Activated CD8-positive, alpha-beta memory T cell treated with anti-CD3 and anti-CD28 coated beads, Interleukin-2, amount 50 U/mL, for 24 hours (primary cell): ENCODE results near the gene SPHK1.

Experiments used
- DNase-seq: peaks from one replicate; pipeline ENCODE4 v3.0.0-alpha.2; 2020; ENCODE audit errors: extremely low read depth

SPHK1 gene

GRCh38 chr17:76407509-76407908 lies 23.1 kb downstream of the SPHK1 start:
- no peak for DNase-seq

DNA sequence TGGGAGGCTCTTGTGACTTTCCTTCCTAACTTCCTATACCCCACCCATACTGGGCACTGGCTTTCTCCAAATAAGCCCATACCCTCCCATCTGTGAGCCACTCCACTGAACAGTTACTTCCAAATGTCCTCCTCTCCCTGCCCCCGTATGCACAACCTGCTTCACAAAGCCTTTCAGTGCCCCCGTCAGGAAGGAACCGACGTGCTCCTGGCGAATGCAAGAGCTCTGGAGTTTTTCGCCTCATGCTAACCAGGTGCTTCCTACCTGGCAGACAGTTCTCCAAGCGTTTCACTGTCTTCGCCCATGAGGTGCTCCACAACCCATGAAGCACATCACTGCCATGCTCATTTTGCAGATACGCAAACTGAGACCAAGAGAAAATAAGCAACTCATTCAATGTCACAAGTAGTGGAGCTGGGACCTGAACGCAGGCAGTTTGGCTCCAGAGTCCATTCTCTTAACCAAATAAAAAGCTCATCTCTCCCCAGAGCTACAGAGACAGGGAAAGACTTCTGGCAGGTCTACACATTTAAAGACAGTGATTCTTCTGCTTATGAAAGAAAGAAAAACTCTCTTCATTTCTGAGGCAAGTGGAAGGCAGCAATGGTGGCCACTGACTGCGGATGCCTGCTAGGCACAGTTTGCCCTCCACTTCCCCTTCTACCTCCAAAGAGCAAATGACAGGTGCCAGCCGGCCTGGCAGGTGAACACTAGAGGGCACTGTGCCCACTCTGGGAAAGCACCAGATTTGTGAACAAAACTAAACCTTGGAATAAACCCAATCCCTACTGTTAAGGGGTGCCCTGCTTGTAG lies 23.8 kb downstream of the SPHK1 start:
- DNase-seq: no peak

GRCh38 chr17:76410328-76410965 lies 26.0 kb downstream of the SPHK1 start:
- DNase-seq: no peak

GRCh38 chr17:76411247-76411646 lies 26.8 kb downstream of the SPHK1 start:
- DNase-seq: no peak

- DNase-seq: no peak
Observed at GRCh38 chr17:76414334-76415295, 30.2 kb downstream of the SPHK1 start.

DNA sequence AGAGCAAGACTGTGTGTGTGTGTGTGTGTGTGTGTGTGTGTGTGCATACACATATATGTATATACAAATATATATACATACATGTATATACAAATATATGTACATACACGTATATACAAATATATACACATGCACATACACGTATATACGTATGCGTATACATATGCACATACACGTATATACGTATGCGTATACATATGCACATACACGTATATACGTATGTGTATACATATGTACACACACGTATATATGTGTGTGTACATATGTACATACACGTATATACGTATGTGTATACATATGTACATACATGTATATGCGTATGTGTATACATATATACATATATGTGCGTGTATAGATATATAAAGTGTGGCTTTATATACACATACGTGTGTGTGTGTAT lies 31.4 kb downstream of the SPHK1 start:
- DNase-seq: no peak

GRCh38 chr17:76416457-76416856 lies 32.0 kb downstream of the SPHK1 start:
- DNase-seq: no peak

DNA sequence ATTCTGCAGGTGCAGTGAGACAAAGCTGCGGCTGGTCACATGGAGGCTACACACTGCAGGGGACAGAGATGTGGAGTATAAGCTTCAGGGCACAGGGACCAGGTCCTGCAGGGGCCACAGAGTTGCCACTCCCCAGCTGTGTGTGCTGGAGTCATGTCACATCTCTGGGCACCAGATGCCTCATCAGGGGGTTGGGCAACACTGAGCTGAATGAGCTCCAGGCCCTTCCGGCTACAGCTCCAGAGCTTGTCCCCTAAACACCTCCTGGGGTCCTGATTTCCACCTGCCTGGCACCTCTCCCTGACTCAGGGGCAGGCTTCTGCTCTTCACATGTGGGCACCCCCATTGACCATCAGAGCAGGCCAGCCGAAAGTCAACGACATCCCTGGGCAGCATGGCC lies 32.5 kb downstream of the SPHK1 start:
- DNase-seq: no peak

- DNase-seq: no peak
Observed at GRCh38 chr17:76417499-76418143, 33.2 kb downstream of the SPHK1 start.

DNA sequence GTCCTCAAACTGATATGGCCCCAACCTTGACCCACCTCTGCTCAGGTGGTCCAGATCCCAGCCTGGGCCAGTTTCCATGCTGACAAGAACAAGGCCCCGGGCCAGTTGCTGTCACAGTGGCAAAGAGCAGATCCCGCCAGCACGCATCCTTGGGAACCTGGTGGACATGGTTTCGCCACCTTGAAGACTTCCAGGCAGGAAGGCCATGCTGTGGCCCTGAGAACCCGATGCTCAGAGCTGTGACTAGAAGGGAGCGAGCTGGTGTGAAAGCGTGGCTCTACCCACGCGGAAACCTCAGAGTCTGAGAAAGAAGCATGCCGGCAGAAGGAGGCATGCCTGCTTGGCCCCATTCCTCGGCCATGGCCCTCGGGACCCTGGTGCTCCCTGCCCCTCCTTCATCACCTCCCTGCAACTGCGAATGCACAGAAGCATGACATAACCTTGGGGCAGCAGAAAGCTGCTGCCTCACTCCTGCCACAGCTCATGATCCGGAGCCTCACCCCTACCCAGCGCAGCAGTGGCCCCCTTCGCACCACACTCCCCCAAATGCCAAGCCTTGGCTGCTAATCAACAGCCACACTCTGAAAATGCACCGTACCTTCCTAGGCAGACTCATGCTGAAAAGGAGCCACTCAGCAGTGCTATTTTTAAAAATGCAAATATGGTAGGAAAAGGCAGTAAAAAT lies 35.3 kb downstream of the SPHK1 start:
- DNase-seq: no peak

GRCh38 chr17:76420356-76421043 lies 36.1 kb downstream of the SPHK1 start:
- no peak for DNase-seq

DNA sequence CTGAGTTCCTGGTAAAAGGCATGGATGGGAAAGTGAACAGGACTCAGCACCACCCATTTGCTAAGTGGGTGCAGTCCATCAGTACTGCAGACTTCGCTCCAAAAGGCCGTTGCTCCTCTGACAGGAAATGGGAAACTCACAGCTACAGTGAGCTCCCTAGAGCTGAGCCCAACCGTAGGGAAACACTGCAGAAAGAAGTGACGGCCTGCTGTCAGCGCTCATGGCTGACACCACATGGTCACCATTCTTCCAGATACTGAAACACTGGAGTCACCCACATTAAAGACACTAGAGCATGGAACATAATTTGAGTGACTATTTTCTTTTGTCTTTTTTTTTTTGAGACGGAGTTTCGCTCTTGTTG lies 36.6 kb downstream of the SPHK1 start:
- no peak for DNase-seq

GRCh38 chr17:76422406-76422805 lies 38.0 kb downstream of the SPHK1 start:
- DNase-seq: no peak

- DNase-seq: no peak
Observed at GRCh38 chr17:76422860-76423259, 38.5 kb downstream of the SPHK1 start.

DNA sequence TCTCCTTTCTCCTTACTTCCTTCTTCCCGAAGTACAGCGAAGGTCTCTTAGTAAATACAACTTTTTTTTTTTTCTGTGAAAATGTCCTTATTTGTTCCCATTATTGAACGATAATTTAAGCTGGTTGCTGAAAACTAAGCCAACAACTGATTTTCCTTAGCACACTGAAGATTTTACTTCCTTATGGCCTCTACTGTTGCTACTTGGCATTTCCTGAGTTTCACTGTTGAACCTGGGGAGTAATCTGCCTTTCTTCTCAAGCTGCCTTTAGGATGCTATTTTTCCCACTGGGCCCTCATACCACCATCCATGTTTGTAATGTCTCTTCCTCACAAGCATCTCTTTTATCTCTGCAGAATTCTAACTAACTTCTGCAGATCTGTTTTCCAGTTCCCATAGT lies 42.4 kb downstream of the SPHK1 start:
- no peak for DNase-seq

GRCh38 chr17:76427501-76428231 lies 43.3 kb downstream of the SPHK1 start:
- no peak for DNase-seq

- no peak for DNase-seq
Observed at GRCh38 chr17:76428511-76428910, 44.1 kb downstream of the SPHK1 start.

- no peak for DNase-seq
Observed at GRCh38 chr17:76431509-76431908, 47.1 kb downstream of the SPHK1 start.

GRCh38 chr17:76432004-76432403 lies 47.6 kb downstream of the SPHK1 start:
- DNase-seq: no peak

DNA sequence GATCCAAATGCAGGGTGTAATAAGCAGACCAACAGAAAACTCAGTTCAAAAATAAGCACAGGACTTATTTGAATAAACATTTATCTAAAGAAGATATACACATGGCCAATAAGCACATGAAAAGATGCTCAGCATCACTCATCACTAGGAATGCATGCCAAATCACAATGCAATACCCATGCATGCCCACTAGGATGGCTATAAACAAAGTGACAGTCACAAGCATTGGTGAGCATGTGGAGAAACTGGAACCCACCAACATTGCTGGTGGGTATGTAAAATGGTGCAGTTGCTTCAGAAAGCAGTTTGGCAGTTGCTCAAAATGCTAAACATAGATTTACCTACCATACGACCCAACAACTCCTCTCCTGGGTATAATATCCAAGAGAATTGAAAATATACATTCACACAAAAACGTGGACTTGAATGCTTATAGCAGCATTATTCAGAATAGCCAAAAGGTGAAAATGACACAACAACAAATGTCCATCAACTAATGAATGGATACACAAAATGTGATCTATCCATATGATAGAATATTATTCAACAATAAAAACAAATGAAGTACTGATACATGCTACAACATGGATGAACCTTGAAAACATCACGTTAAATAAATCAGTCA lies 48.4 kb downstream of the SPHK1 start:
- no peak for DNase-seq
